ENCODE data around the gene ELK3.

DNA sequence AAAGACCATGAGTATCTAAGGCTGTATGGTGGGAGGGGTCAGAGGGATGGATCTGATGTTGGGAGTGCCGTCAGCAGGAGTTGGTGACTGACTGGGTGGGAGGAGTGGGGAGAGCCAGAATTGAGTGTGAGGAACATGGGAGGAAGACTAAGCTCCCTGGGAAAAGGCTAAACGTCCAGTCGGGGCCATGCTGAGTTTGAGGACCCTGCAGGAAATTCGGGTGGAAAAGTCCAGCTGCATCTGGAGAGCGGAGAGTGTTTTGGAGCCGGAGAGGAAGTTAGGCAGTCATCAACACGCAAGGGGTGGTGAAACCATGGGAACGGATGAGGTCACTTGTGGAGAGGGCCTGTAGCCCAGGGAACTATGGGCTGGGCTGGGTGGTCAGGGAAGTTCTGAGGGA, 60.9 kb downstream of the ELK3 start:
- TF ChIP-seq TAF1 (IDR thresholded peaks at IDR 0.05; ENCODE audit: low read depth) = no peak
- TF ChIP-seq EP300 (IDR thresholded peaks at IDR 0.05; ENCODE audit: borderline replicate concordance) = no peak
- TF ChIP-seq YY1 (IDR thresholded peaks at IDR 0.05; ENCODE audit: low read depth) = no peak
- no peak for TF ChIP-seq EGR1 (IDR thresholded peaks at IDR 0.05)
- TF ChIP-seq CREB1 (IDR thresholded peaks at IDR 0.05; ENCODE audit: low read depth) = no peak
- TF ChIP-seq ZBTB7A (IDR thresholded peaks at IDR 0.05; ENCODE audit: low read depth) = no peak
- TF ChIP-seq FOXM1 (IDR thresholded peaks at IDR 0.05; ENCODE audit: borderline replicate concordance, low read depth) = no peak
- TF ChIP-seq, protein P1, sequence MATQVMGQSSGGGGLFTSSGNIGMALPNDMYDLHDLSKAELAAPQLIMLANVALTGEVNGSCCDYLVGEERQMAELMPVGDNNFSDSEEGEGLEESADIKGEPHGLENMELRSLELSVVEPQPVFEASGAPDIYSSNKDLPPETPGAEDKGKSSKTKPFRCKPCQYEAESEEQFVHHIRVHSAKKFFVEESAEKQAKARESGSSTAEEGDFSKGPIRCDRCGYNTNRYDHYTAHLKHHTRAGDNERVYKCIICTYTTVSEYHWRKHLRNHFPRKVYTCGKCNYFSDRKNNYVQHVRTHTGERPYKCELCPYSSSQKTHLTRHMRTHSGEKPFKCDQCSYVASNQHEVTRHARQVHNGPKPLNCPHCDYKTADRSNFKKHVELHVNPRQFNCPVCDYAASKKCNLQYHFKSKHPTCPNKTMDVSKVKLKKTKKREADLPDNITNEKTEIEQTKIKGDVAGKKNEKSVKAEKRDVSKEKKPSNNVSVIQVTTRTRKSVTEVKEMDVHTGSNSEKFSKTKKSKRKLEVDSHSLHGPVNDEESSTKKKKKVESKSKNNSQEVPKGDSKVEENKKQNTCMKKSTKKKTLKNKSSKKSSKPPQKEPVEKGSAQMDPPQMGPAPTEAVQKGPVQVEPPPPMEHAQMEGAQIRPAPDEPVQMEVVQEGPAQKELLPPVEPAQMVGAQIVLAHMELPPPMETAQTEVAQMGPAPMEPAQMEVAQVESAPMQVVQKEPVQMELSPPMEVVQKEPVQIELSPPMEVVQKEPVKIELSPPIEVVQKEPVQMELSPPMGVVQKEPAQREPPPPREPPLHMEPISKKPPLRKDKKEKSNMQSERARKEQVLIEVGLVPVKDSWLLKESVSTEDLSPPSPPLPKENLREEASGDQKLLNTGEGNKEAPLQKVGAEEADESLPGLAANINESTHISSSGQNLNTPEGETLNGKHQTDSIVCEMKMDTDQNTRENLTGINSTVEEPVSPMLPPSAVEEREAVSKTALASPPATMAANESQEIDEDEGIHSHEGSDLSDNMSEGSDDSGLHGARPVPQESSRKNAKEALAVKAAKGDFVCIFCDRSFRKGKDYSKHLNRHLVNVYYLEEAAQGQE (IDR thresholded peaks at IDR 0.05; ENCODE audit: low read depth) = no peak
- no peak for TF ChIP-seq CEBPB (IDR thresholded peaks at IDR 0.05)

Measured in Ishikawa (cell line).